HG03469 (cell line): ENCODE data around the gene FARS2.
"Not testable (repeated sequence)": the region's sequence is repeated elsewhere in the genome, so short reads cannot be mapped to it uniquely, and the experiment has no call there.

ENCODE experiments used
- ATAC-seq: cut with Tn5 transposase; IDR thresholded peaks from one replicate; pipeline ENCODE4 v1.9.1; 2021; ENCODE audit warnings: mild to moderate bottlenecking, moderate library complexity, moderate number of reproducible peaks; ENCODE audit not compliant: unreplicated experiment

FARS2 gene

GRCh38 chr6:5771211-5771610 lies 509.9 kb downstream of the FARS2 start:
- ATAC-seq: no peak

- ATAC-seq: no peak
Measured at GRCh38 chr6:5771759-5772390, 510.6 kb downstream of the FARS2 start.

- no peak for ATAC-seq
Measured at GRCh38 chr6:5772408-5773120, 511.3 kb downstream of the FARS2 start.

- ATAC-seq: no peak
Measured at GRCh38 chr6:5776104-5776503, 514.8 kb downstream of the FARS2 start.

GRCh38 chr6:5776706-5777390 lies 515.5 kb downstream of the FARS2 start:
- no peak for ATAC-seq

- ATAC-seq: peak; percentile 88
Measured at GRCh38 chr6:5778317-5778857, 517.1 kb downstream of the FARS2 start.

- ATAC-seq: no peak
Measured at GRCh38 chr6:5778906-5779305, 517.6 kb downstream of the FARS2 start.

GRCh38 chr6:5781019-5781418 lies 519.7 kb downstream of the FARS2 start:
- no peak for ATAC-seq

- no peak for ATAC-seq
Measured at GRCh38 chr6:5781966-5782556, 520.7 kb downstream of the FARS2 start.

- ATAC-seq: no peak
Measured at GRCh38 chr6:5782783-5783547, 521.7 kb downstream of the FARS2 start.

GRCh38 chr6:5783584-5784089 lies 522.3 kb downstream of the FARS2 start:
- no peak for ATAC-seq

GRCh38 chr6:5785249-5785648 lies 523.9 kb downstream of the FARS2 start:
- no peak for ATAC-seq

- no peak for ATAC-seq
Measured at GRCh38 chr6:5786321-5786968, 525.1 kb downstream of the FARS2 start.

GRCh38 chr6:5786969-5787720 lies 525.8 kb downstream of the FARS2 start:
- no peak for ATAC-seq

- not testable (repeated sequence) for ATAC-seq
Measured at GRCh38 chr6:5789426-5789825, 528.1 kb downstream of the FARS2 start.

GRCh38 chr6:5796555-5796954 lies 535.2 kb downstream of the FARS2 start:
- ATAC-seq: not testable (repeated sequence)

- not testable (repeated sequence) for ATAC-seq
Measured at GRCh38 chr6:5806406-5806805, 545.1 kb downstream of the FARS2 start.

- no peak for ATAC-seq
Measured at GRCh38 chr6:5809450-5809849, 548.1 kb downstream of the FARS2 start.

GRCh38 chr6:5811997-5812396 lies 550.7 kb downstream of the FARS2 start:
- ATAC-seq: no peak
